Measurements from ENCODE around the gene TMPRSS4. TPM values are rescaled to one million over a fixed set of nuclear protein-coding genes. Genes with fewer than 3 reads are reported as not detected.

TMPRSS4 gene
- polyA plus RNA-seq, 1 experiment = not detected

DNA sequence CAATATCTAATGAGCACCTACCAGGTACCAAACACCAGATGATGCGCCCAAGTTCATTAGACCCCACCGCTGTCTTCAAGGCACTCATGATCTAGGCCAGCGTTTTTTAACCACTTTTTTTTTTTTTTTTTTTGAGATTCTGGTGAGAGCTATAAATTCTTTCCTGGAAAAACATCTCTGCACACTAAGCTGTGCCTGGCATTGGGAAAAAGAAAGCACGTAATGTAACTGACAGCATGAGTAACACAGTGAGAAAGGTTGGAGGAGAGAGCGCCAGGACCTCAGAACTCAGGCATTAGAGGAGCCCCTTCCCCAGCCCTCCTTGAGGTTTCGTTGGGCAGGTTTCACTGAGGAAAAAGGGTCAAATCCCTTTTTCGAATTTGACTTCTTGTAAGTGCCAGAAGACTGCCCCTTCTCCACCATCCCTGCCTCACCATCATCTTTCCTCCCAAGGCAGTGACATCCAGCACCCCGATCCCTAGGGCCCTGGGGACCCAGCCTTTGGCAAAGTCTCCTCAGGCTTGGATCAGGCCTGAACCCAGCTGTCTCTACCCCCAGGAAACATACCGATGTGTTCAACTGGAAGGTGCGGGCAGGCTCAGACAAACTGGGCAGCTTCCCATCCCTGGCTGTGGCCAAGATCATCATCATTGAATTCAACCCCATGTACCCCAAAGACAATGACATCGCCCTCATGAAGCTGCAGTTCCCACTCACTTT is 36.0 kb downstream of the TMPRSS4 start:
- H3K27ac ChIP-seq (ENCODE audit: low read depth, low read length) = no peak overlapping the region
- DNase-seq (ENCODE audit: low read depth, low spot score) = no peak
- H3K4me3 ChIP-seq (ENCODE audit: low read depth, low read length) = no peak overlapping the region
- TF ChIP-seq, protein P1, sequence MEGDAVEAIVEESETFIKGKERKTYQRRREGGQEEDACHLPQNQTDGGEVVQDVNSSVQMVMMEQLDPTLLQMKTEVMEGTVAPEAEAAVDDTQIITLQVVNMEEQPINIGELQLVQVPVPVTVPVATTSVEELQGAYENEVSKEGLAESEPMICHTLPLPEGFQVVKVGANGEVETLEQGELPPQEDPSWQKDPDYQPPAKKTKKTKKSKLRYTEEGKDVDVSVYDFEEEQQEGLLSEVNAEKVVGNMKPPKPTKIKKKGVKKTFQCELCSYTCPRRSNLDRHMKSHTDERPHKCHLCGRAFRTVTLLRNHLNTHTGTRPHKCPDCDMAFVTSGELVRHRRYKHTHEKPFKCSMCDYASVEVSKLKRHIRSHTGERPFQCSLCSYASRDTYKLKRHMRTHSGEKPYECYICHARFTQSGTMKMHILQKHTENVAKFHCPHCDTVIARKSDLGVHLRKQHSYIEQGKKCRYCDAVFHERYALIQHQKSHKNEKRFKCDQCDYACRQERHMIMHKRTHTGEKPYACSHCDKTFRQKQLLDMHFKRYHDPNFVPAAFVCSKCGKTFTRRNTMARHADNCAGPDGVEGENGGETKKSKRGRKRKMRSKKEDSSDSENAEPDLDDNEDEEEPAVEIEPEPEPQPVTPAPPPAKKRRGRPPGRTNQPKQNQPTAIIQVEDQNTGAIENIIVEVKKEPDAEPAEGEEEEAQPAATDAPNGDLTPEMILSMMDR (IDR thresholded peaks at IDR 0.05; ENCODE audit: low read depth, low read length) = no peak
- peaks cover 10% of the 10 kb centered on the region for H3K27me3 ChIP-seq (ENCODE audit: control insufficient read depth, insufficient read depth, low read length)
- POLR2A ChIA-PET = no interaction called here
- CTCF ChIA-PET = interaction anchor here (0.6 to 1.8 kb wide), 2 partner anchors 86 to 113 kb away, joined by 3 to 6 read pairs; no protein-coding TSS in a partner anchor
- no peaks in the 10 kb centered on the region for H3K9me3 ChIP-seq (ENCODE audit: control insufficient read depth, insufficient read depth, low read length)

DNA sequence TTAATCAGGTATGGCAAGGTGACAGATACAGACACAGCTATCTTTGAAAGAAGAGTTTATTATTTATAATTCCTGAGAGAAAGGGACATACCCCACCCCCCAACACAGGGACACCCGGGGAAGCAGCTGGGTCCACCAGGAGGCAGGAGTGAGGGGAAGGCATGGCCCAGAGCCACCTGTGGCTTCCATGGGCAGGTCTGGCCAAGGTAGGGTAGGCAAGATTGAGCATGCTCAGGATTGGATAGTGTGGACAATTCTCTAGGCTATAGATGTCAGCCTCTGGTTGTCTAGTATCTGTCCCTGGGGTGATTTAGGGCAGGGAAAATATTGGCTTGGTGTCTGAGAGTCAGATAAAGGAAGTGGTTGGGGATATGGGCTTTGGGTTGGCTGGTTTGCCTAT is 37.4 kb downstream of the TMPRSS4 start:
- Histone ChIP-seq H3K9me3 (ENCODE audit: control insufficient read depth, insufficient read depth, low read length) (no peaks in the 10 kb centered on the region), H3K4me3 (ENCODE audit: low read depth, low read length) (no peak overlapping the region), H3K27me3 (ENCODE audit: control insufficient read depth, insufficient read depth, low read length) (peaks cover 10% of the 10 kb centered on the region), H3K27ac (ENCODE audit: low read depth, low read length) (no peak overlapping the region)
- no peak for DNase-seq (ENCODE audit: low read depth, low spot score)
- ChIA-PET CTCF (interaction anchor here (1.8 kb wide), 1 partner anchor 84 kb away, joined by 6 read pairs; no protein-coding TSS in a partner anchor), POLR2A (no interaction called here)
- TF ChIP-seq, protein P1 (IDR thresholded peaks at IDR 0.05; ENCODE audit: low read depth, low read length) = no peak

GRCh38 chr11:118115048-118115447 is 38.2 kb downstream of the TMPRSS4 start:
- Histone ChIP-seq H3K4me3 (ENCODE audit: low read depth, low read length) (no peak overlapping the region), H3K27me3 (ENCODE audit: control insufficient read depth, insufficient read depth, low read length) (peaks cover 10% of the 10 kb centered on the region), H3K9me3 (ENCODE audit: control insufficient read depth, insufficient read depth, low read length) (no peaks in the 10 kb centered on the region), H3K27ac (ENCODE audit: low read depth, low read length) (no peak overlapping the region)
- TF ChIP-seq, protein P1 (IDR thresholded peaks at IDR 0.05; ENCODE audit: low read depth, low read length) = no peak
- ChIA-PET CTCF (no interaction called here), POLR2A (no interaction called here)
- no peak for DNase-seq (ENCODE audit: low read depth, low spot score)

GRCh38 chr11:118117790-118118601 is 41.1 kb downstream of the TMPRSS4 start:
- Histone ChIP-seq H3K27ac (ENCODE audit: low read depth, low read length) (no peak overlapping the region), H3K4me3 (ENCODE audit: low read depth, low read length) (no peak overlapping the region), H3K27me3 (ENCODE audit: control insufficient read depth, insufficient read depth, low read length) (peaks cover 10% of the 10 kb centered on the region), H3K9me3 (ENCODE audit: control insufficient read depth, insufficient read depth, low read length) (no peaks in the 10 kb centered on the region)
- TF ChIP-seq, protein P1 (IDR thresholded peaks at IDR 0.05; ENCODE audit: low read depth, low read length) = no peak
- ChIA-PET POLR2A (no interaction called here), CTCF (no interaction called here)
- no peak for DNase-seq (ENCODE audit: low read depth, low spot score)

DNA sequence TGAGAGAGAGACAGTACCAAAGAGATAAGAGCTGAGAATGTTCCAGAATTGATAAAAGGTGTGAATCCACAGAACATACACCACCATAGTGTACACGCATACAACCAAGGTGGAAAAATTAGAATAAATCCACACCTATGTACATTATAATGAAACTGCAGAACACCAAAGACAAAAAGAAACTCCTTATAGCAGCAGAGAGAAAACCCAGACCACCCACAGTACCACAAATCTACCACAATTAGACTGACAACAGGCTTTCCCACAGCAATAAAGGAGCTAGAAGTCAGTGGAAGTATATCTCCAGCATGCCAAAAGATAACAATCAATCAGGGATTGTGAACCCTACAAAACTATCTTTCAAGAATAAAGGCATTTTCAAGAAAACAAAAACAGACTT is 43.9 kb downstream of the TMPRSS4 start:
- Histone ChIP-seq H3K4me3 (ENCODE audit: low read depth, low read length) (no peak overlapping the region), H3K27ac (ENCODE audit: low read depth, low read length) (no peak overlapping the region), H3K27me3 (ENCODE audit: control insufficient read depth, insufficient read depth, low read length) (peaks cover 6% of the 10 kb centered on the region), H3K9me3 (ENCODE audit: control insufficient read depth, insufficient read depth, low read length) (no peaks in the 10 kb centered on the region)
- CTCF ChIA-PET = no interaction called here
- POLR2A ChIA-PET = no interaction called here
- DNase-seq (ENCODE audit: low read depth, low spot score) = no peak
- TF ChIP-seq, protein P1 (IDR thresholded peaks at IDR 0.05; ENCODE audit: low read depth, low read length) = no peak

Measured in AG04450 (cell line).